K562 (cell line): ENCODE results near the gene KIF6. TPM values are rescaled to one million over a fixed set of nuclear protein-coding genes. Genes with fewer than 3 reads are reported as not detected.

Source experiments
- ATAC-seq: fragments of 200-7000 bp; cut with Tn5 transposase; 3 replicates; pipeline ENCODE4 v1.9.1; 2020; ENCODE audit warnings: moderate library complexity
- BruUV-seq: library from RNA; stranded (reverse); fragments of 400-500 nt; replicated peaks from 2 replicates; lab custom pipeline; 2021; lab: Mats Ljungman, UMichigan
- CTCF ChIA-PET: fragments of 300-600 bp; formaldehyde crosslinking; extraction: SDS; loops from one replicate; lab custom pipeline; 2021; ENCODE audit warnings: low intra/inter-chr PET ratio; lab: Yijun Ruan, JAX
- POLR2A ChIA-PET: fragments of 300-600, 350-650 bp; sonication (Branson Sonifier 250); formaldehyde crosslinking; extraction: SDS; loops from one replicate; lab custom pipeline; 2021; ENCODE audit warnings: antibody characterized with exemption, inconsistent platforms; lab: Yijun Ruan, JAX
- DNase-seq, 4 experiments: peaks; one replicate each; pipeline versions ENCODE4 v3.0.0 to v3.0.0-alpha.2; 2011 to 2018; ENCODE audit warnings: low spot score in 3 of 4, mixed read lengths in 3 of 4; ENCODE audit errors: extremely low read depth in 1 of 4
- FAIRE-seq: peaks from 2 replicates; lab custom pipeline; 2011; peaks lifted over from hg19 to GRCh38; lab: Jason Lieb, UNC
- H2AFZ ChIP-seq: 2 replicates; pipeline ENCODE4 v1.6.0; 2011; ENCODE audit warnings: low read depth, low read length, control low read depth, inconsistent platforms
- H3K27ac ChIP-seq: fragments of 200-600 bp; 3 replicates; pipeline ENCODE4 v1.8.0; 2011; ENCODE audit warnings: low read depth, mild to moderate bottlenecking, control low read depth, inconsistent platforms, low read length, moderate library complexity, mixed read lengths; ENCODE audit errors: extremely low read depth
- H3K27me3 ChIP-seq, 2 experiments: fragments of 300-600 bp in 1 of 2; 2 replicates in 1 of 2; 3 replicates in 1 of 2; pipeline versions ENCODE4 v1.6.0 to v1.8.0; 2011; ENCODE audit warnings: inconsistent platforms in 2 of 2, low read length in 2 of 2, mild to moderate bottlenecking in 1 of 2, mixed read lengths in 1 of 2, moderate library complexity in 1 of 2; ENCODE audit not compliant: control insufficient read depth in 2 of 2, insufficient read depth in 2 of 2
- H3K36me3 ChIP-seq: fragments of 300-600 bp; 3 replicates; pipeline ENCODE4 v1.8.0; 2011; ENCODE audit warnings: mild to moderate bottlenecking, low read length, inconsistent platforms; ENCODE audit not compliant: control insufficient read depth, insufficient read depth
- H3K4me1 ChIP-seq, 2 experiments: fragments of 200-600 bp in 1 of 2; replicated peaks in 1 of 2; 2 replicates in 1 of 2; 3 replicates in 1 of 2; pipeline versions ENCODE4 v1.5.1 to v1.8.0; 2011; ENCODE audit warnings: inconsistent platforms in 2 of 2, low read length in 2 of 2, mild to moderate bottlenecking in 1 of 2, mixed read lengths in 1 of 2, moderate library complexity in 1 of 2; ENCODE audit not compliant: control insufficient read depth in 2 of 2, insufficient read depth in 2 of 2
- H3K4me2 ChIP-seq: 2 replicates; pipeline ENCODE4 v1.6.1; 2011; ENCODE audit warnings: low read length, control low read depth, inconsistent platforms, mixed read lengths; ENCODE audit not compliant: insufficient read depth
- H3K4me3 ChIP-seq: fragments of 200-600 bp; sonication (generic), shearing (Covaris generic); 2 replicates; pipeline ENCODE4 v1.5.1; 2016; ENCODE audit warnings: control low read depth, inconsistent platforms
- H3K79me2 ChIP-seq: fragments of 200-600 bp; 3 replicates; pipeline ENCODE4 v1.8.0; 2011; ENCODE audit warnings: low read length, inconsistent platforms; ENCODE audit not compliant: control insufficient read depth, insufficient read depth
- H3K9ac ChIP-seq, 2 experiments: 2 replicates each; pipeline versions ENCODE4 v1.6.0 to v1.6.1; 2011; ENCODE audit warnings: low read depth in 2 of 2, low read length in 2 of 2, control low read depth in 1 of 2, inconsistent platforms in 1 of 2, mild to moderate bottlenecking in 1 of 2, mixed read lengths in 1 of 2; ENCODE audit not compliant: insufficient read depth in 1 of 2
- H3K9me1 ChIP-seq: one replicate; pipeline ENCODE4 v1.6.0; 2011; ENCODE audit warnings: inconsistent platforms, mild to moderate bottlenecking, low read length, moderate library complexity; ENCODE audit not compliant: control insufficient read depth, insufficient read depth
- H3K9me3 ChIP-seq: replicated peaks from 2 replicates; pipeline ENCODE4 v1.5.1; 2011; ENCODE audit warnings: low read depth, low read length, inconsistent platforms; ENCODE audit not compliant: control insufficient read depth, insufficient read depth
- H4K20me1 ChIP-seq: replicated peaks from 2 replicates; pipeline ENCODE4 v1.6.1; 2011; ENCODE audit warnings: low read length, inconsistent platforms, mixed read lengths; ENCODE audit not compliant: control insufficient read depth, insufficient read depth
- HDAC1 ChIP-seq, 2 experiments: fragments of 450-650 bp; IDR thresholded peaks; 2 replicates each; pipeline ENCODE4 v1.6.1; 2016 to 2017; ENCODE audit warnings: inconsistent platforms in 1 of 2, mild to moderate bottlenecking in 1 of 2, moderate library complexity in 1 of 2
- PRDM10 ChIP-seq: fragments of 450-650 bp; IDR thresholded peaks from 2 replicates; pipeline ENCODE4 v1.6.1; 2018; ENCODE audit not compliant: partially characterized antibody
- PTRF ChIP-seq: fragments of 450-650 bp; IDR thresholded peaks from 2 replicates; pipeline ENCODE4 v1.6.1; 2016; ENCODE audit warnings: mild to moderate bottlenecking, missing genetic modification characterization, missing compliant biosample characterization
- SIN3B ChIP-seq: fragments of 450-650 bp; IDR thresholded peaks from 2 replicates; pipeline ENCODE4 v1.6.1; 2017; ENCODE audit warnings: low read depth, mild to moderate bottlenecking, moderate library complexity
- SNIP1 ChIP-seq: fragments of 450-650 bp; IDR thresholded peaks from 2 replicates; pipeline ENCODE4 v1.7.1; 2017; ENCODE audit warnings: low read depth, mild to moderate bottlenecking
- THAP7 ChIP-seq: fragments of 250-450 bp; sonication (Bioruptor Pico); IDR thresholded peaks from 2 replicates; pipeline ENCODE4 v1.5.0; 2021
- THRB ChIP-seq: fragments of 450-650 bp; formaldehyde crosslinking; conservative IDR thresholded peaks from 2 replicates; pipeline ENCODE4 v1.4.0; 2022; ENCODE audit warnings: mild to moderate bottlenecking, missing genetic modification characterization
- WGBS: fragments of 100-300 bp; shearing (Covaris generic); methylation state at CpG from one replicate; pipeline ENCODE4 v1.1.6; 2016; ENCODE audit warnings: low coverage, mixed read lengths; ENCODE audit not compliant: insufficient coverage; ENCODE audit errors: missing lambda C conversion rate; 5-methylcytosine and 5-hydroxymethylcytosine counted together
- in situ Hi-C: fragments of 300-500 bp; cut with MboI; formaldehyde crosslinking; loops from 4 replicates; pipeline ENCODE4 v1.15.0; 2018; ENCODE audit warnings: inconsistent platforms, mixed read lengths
- intact Hi-C: fragments of 100-400 bp; cut with micrococcal nuclease; formaldehyde crosslinking; loops from 2 replicates; pipeline ENCODE4 v1.14.2; 2022
- polyA plus RNA-seq, 8 experiments: library from polyadenylated mRNA; depleted of rRNA in 4 of 8; stranded (reverse) in 5 of 8; unstranded in 3 of 8; fragments of >200 nt; fragmentation: Nextera tagmentation in 2 of 8; fragmentation: Illumina TruSeq in 1 of 8; extraction: Ambion mirVana in 2 of 8; extraction: Trizol in 1 of 8; gene quantifications; 2 replicates each; pipeline versions ENCODE4 v1.2.1 to v1.2.3, GENCODE V29; 2011 to 2014; ENCODE audit warnings: inconsistent platforms in 1 of 8, missing spikeins in 1 of 8
- total RNA-seq, 7 experiments: library from RNA; depleted of rRNA in 6 of 7; stranded (reverse); fragments of >200 nt in 6 of 7; fragmentation: Illumina TruSeq in 2 of 7; extraction: Trizol in 2 of 7; gene quantifications; 2 replicates each; pipeline versions ENCODE4 v1.2.1 to v1.2.3, GENCODE V29; 2011 to 2021; ENCODE audit warnings: low replicate concordance in 1 of 7
- TF ChIP-seq, protein P1 (sequence below): sonication (generic); formaldehyde crosslinking; IDR thresholded peaks from 2 replicates; pipeline ENCODE4 v1.8.1; 2023; ENCODE audit warnings: mild to moderate bottlenecking, missing genetic modification reagents

KIF6 gene
- total and polyA plus RNA-seq, 9 of the 15 experiments (the other 6 are each of a cell fraction or from before 2014, with no cell fraction given): not detected

GRCh38 chr6:39496456-39496855, 228.8 kb downstream of the KIF6 start:
- Histone ChIP-seq H3K9me3 (no peaks in the 10 kb centered on the region), H2AFZ (no peak overlapping the region)
- POLR2A ChIA-PET: no interaction called here
- in situ Hi-C loops: no loop called here
- ATAC-seq: no peak
- TF ChIP-seq HDAC1 (IDR thresholded peaks at IDR 0.05): no peak
- TF ChIP-seq, all 486 proteins: peak for 0
- H3K27ac ChIP-seq: no peak overlapping the region
- no TSS peak for BruUV-seq
- WGBS: 3% methylated on average over 2 of the region's 2 CpGs
- H3K4me2 ChIP-seq: no peak overlapping the region
- CTCF ChIA-PET: no interaction called here
- H3K79me2 ChIP-seq: no peaks in the 10 kb centered on the region
- H3K27me3 ChIP-seq: peaks cover 0 to 4% of the 10 kb centered on the region in 2 experiments; a peak in 2 of 5 replicates
- no peaks in the 10 kb centered on the region for H3K36me3 ChIP-seq
- H3K9me1 ChIP-seq: no peaks in the 10 kb centered on the region
- no peak overlapping the region for H3K9ac ChIP-seq
- no peaks in the 10 kb centered on the region for H4K20me1 ChIP-seq
- DNase-seq (no peak), FAIRE-seq (no peak)
- intact Hi-C loops: no loop called here
- H3K4me1 ChIP-seq: no peaks in the 10 kb centered on the region
- H3K4me3 ChIP-seq: no peak overlapping the region

DNA sequence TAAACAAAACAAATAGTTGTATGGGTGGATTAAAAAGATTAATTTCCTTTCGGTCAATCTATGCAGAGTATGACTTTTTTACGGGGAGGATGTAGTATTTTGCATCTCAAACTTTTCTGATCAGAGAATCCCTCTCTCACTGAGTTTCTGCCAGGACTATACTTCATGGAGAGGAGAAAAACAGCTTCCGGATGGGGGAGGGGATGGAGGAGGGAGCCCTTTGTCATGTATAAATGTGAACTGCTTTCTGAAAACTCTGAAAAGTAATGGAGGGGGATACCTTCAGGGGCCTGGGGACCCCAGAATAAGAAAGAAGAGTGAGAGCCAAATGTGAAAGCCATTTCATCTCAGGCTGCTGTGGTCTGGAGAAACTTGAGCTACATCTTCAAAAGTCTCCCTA, 229.6 kb downstream of the KIF6 start:
- intact Hi-C loops (no loop called here), in situ Hi-C loops (no loop called here)
- no peaks in the 10 kb centered on the region for H3K79me2 ChIP-seq
- POLR2A ChIA-PET: no interaction called here
- no peak overlapping the region for H3K4me3 ChIP-seq
- WGBS: 0% methylated on average over 3 of the region's 3 CpGs
- no peak overlapping the region for H3K27ac ChIP-seq
- BruUV-seq: no TSS peak
- H3K9ac ChIP-seq: no peak overlapping the region
- H3K4me1 ChIP-seq: no peaks in the 10 kb centered on the region
- CTCF ChIA-PET: no interaction called here
- no peaks in the 10 kb centered on the region for H3K9me3 ChIP-seq
- H3K4me2 ChIP-seq: no peak overlapping the region
- H3K36me3 ChIP-seq: no peaks in the 10 kb centered on the region
- H3K9me1 ChIP-seq: no peaks in the 10 kb centered on the region
- FAIRE-seq (no peak), ATAC-seq (no peak), DNase-seq (no peak)
- no peaks in the 10 kb centered on the region for H4K20me1 ChIP-seq
- no peak overlapping the region for H2AFZ ChIP-seq
- H3K27me3 ChIP-seq: peaks cover 0 to 4% of the 10 kb centered on the region in 2 experiments; a peak in 2 of 5 replicates
- TF ChIP-seq SIN3B: no peak
- no peak for TF ChIP-seq PTRF (tag)
- no peak for TF ChIP-seq PRDM10
- TF ChIP-seq THRB (CRISPR knock-in tag): no peak
- TF ChIP-seq THAP7 (CRISPR knock-in tag): no peak
- TF ChIP-seq SNIP1: no peak
- TF ChIP-seq, protein P1, sequence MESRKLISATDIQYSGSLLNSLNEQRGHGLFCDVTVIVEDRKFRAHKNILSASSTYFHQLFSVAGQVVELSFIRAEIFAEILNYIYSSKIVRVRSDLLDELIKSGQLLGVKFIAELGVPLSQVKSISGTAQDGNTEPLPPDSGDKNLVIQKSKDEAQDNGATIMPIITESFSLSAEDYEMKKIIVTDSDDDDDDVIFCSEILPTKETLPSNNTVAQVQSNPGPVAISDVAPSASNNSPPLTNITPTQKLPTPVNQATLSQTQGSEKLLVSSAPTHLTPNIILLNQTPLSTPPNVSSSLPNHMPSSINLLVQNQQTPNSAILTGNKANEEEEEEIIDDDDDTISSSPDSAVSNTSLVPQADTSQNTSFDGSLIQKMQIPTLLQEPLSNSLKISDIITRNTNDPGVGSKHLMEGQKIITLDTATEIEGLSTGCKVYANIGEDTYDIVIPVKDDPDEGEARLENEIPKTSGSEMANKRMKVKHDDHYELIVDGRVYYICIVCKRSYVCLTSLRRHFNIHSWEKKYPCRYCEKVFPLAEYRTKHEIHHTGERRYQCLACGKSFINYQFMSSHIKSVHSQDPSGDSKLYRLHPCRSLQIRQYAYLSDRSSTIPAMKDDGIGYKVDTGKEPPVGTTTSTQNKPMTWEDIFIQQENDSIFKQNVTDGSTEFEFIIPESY: no peak
